GM18907 (cell line): ENCODE measurements around the gene S100PBP.

Source experiments
- ATAC-seq: cut with Tn5 transposase; IDR thresholded peaks from one replicate; pipeline ENCODE4 v1.9.1; 2021; ENCODE audit warnings: mild to moderate bottlenecking, moderate library complexity; ENCODE audit not compliant: unreplicated experiment

Gene S100PBP

GRCh38 chr1:32886004-32886827 is 68.8 kb downstream of the S100PBP start, which contains the start of gene HPCA:
HPCA (plus strand) TSS chr1:32886491; CDS start chr1:32888899, 2,408 bp downstream.
- ATAC-seq = no peak

GRCh38 chr1:32886828-32887414 is 69.5 kb downstream of the S100PBP start:
- ATAC-seq = no peak

- no peak for ATAC-seq
These were observed 70.2 kb downstream of the S100PBP start for GRCh38 chr1:32887623-32888022.

- ATAC-seq = no peak
These were observed 70.7 kb downstream of the S100PBP start for GRCh38 chr1:32888134-32888533.

GRCh38 chr1:32888677-32889420 is 71.4 kb downstream of the S100PBP start:
- ATAC-seq = no peak

- ATAC-seq = no peak
These were observed 72.4 kb downstream of the S100PBP start for GRCh38 chr1:32889731-32890278.

GRCh38 chr1:32890516-32891240 is 73.2 kb downstream of the S100PBP start:
- no peak for ATAC-seq

- ATAC-seq = no peak
These were observed 73.8 kb downstream of the S100PBP start for GRCh38 chr1:32891241-32891570.

GRCh38 chr1:32891630-32892029 is 74.2 kb downstream of the S100PBP start:
- ATAC-seq = no peak

GRCh38 chr1:32892368-32893197 is 75.1 kb downstream of the S100PBP start:
- no peak for ATAC-seq

GRCh38 chr1:32893198-32894018 is 76.0 kb downstream of the S100PBP start:
- ATAC-seq = no peak

- ATAC-seq = no peak
These were observed 76.7 kb downstream of the S100PBP start for GRCh38 chr1:32894019-32894600.

- ATAC-seq = no peak
These were observed 77.2 kb downstream of the S100PBP start for GRCh38 chr1:32894681-32895080.

GRCh38 chr1:32895325-32896215 is 78.1 kb downstream of the S100PBP start:
- ATAC-seq = no peak

GRCh38 chr1:32896451-32896850 is 79.0 kb downstream of the S100PBP start:
- ATAC-seq = no peak

GRCh38 chr1:32897082-32898049 is 79.9 kb downstream of the S100PBP start:
- no peak for ATAC-seq

GRCh38 chr1:32898056-32898455 is 80.6 kb downstream of the S100PBP start:
- no peak for ATAC-seq
